Muscle layer of duodenum (tissue), 2 donors: Measurements from ENCODE around the gene HMGN4.

ENCODE experiments used
- H3K27ac ChIP-seq: one replicate; pipeline ENCODE4 v1.7.0; 2013; ENCODE audit warnings: mild to moderate bottlenecking, low read length
- H3K27me3 ChIP-seq: one replicate; pipeline ENCODE4 v1.7.0; 2013; ENCODE audit warnings: low read depth, mild to moderate bottlenecking, control low read depth, low read length
- H3K36me3 ChIP-seq, 2 donors: one replicate each; pipeline ENCODE4 v1.7.0; 2013; ENCODE audit warnings: low read length in 2 of 2, control low read depth in 1 of 2, mild to moderate bottlenecking in 1 of 2; ENCODE audit not compliant: insufficient read depth in 2 of 2, control insufficient read depth in 1 of 2
- H3K4me1 ChIP-seq, 2 donors: one replicate each; pipeline ENCODE4 v1.7.0; 2013; ENCODE audit warnings: low read length in 2 of 2, mild to moderate bottlenecking in 2 of 2, control low read depth in 1 of 2, moderate library complexity in 1 of 2; ENCODE audit not compliant: insufficient read depth in 2 of 2, control insufficient read depth in 1 of 2
- H3K4me3 ChIP-seq, 2 donors: one replicate each; pipeline ENCODE4 v1.7.0; 2013; ENCODE audit warnings: low read length in 2 of 2, low read depth in 1 of 2, mild to moderate bottlenecking in 1 of 2
- H3K9me3 ChIP-seq, 2 donors: one replicate each; pipeline ENCODE4 v1.7.0; 2013; ENCODE audit warnings: low read length in 2 of 2, control low read depth in 1 of 2, mild to moderate bottlenecking in 1 of 2; ENCODE audit not compliant: control insufficient read depth in 1 of 2
- donor health status: healthy.

The HMGN4 gene

DNA sequence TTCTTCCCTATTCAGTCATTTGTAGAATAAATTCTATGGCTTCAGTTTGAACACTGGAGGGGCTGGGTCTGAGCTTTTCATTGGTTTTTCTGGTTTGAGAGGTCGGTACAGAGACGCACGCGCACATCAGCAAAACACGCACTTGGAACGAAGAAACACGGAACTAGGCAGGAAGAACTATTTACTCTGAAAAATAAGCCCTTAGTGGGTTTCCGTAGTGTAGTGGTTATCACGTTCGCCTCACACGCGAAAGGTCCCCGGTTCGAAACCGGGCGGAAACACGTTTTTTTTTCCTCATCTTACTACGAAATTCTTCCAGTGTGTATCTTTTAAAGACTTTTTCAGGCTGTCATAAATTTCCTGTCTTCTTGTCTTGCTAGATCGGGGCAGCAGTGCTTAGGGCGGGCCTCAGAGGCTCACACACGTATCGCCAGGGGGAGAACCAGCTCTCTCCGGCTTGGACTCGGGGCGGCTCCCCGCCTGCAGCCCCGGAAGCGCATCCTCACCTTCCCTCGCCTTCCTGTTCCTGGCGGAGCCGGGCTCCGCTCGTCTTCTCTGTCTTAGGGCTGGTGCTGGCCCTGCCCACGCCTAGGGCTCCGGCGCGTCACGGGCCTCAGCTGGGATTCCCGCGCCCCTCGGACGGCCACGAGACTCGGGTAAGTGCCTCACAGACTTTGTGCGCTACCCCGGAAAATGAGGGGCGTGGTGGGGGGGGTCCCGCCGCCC lies at the start of gene HMGN4:
HMGN4 (plus strand) TSS at position 521 of the 726 bp plus-strand sequence. CDS start 6,841 bp downstream, outside the sequence.
- peaks cover 0 to 22% of the 10 kb centered on the region in 2 donors for H3K4me1 ChIP-seq
- H3K27me3 ChIP-seq = no peaks in the 10 kb centered on the region
- H3K27ac ChIP-seq = peak within 1 kb of the TSS; percentile 92
- H3K4me3 ChIP-seq = peak within 1 kb of the TSS; percentile 84 to 89
- H3K36me3 ChIP-seq = peaks cover 4 to 5% of the 10 kb centered on the region in 2 donors
- no peaks in the 10 kb centered on the region for H3K9me3 ChIP-seq

DNA sequence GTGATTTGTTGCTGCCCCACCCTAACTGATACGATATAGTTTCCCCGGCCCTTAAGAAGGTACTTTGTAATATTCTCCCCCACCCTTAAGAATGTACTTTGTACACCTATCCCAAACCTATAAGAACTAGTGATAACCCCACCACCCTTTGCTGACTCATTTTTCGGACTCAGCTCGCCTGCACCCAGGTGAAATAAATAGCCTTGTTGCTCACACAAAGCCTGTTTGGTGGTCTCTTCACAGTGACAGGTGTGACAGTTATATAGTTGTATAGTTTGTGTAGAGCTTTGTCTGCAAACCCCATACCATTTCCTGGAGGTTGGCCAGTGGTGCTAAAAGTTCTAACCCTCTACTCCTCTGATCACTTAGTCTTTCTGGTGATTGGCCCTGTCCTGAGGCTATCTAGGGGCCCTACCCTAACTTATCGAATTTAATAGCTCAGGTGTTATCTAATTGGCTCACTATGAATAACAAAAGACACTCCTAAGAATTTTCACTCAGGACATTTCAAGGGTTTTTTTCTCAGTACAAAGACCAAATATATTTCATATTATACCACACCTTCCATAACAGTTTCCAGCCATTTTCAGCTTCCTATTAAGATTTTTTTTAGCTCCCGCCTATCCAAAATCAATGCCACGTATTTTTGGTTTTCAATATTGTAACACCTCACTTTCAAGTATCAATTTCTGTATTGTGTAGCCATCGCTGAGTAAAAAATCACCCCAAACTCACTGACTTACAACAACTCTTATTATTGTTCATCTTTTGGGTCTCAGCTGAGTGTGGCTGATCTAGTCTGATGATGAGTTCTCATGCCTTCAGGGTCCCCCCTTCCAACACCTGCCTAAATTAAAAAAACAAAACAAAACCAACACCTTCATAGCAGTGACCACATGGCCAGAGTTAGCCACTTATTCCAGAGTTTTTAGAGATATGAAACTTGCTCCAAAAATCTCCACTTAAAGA lies 47.9 kb upstream of the HMGN4 start:
- no peaks in the 10 kb centered on the region for H3K27me3 ChIP-seq
- H3K27ac ChIP-seq = no peak overlapping the region
- H3K4me1 ChIP-seq = no peaks in the 10 kb centered on the region
- no peak overlapping the region for H3K4me3 ChIP-seq
- H3K36me3 ChIP-seq = no peaks in the 10 kb centered on the region
- peaks cover 0 to 7% of the 10 kb centered on the region in 2 donors for H3K9me3 ChIP-seq

DNA sequence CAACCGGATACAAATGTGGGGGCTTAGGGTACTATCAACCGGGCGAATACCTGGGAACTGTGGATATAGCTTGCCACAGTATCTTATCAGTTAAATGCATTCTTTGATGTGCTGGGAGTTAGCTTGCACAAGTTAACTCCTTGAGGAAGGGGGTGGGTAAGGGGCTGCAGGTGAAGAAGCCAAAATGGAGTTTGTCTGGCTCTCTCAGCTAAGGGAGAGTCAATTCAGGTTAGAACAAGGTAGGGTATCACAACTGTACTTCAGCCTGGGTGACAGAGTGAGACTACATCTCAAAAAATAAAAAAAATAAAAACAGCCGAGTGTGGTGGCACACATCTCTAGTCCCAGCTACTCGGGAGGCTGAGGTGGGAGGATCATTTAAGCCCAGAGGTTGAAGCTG lies 46.6 kb upstream of the HMGN4 start:
- Histone ChIP-seq H3K27ac (no peak overlapping the region), H3K9me3 (peaks cover 0 to 7% of the 10 kb centered on the region in 2 donors), H3K36me3 (no peaks in the 10 kb centered on the region), H3K4me1 (no peaks in the 10 kb centered on the region), H3K4me3 (no peak overlapping the region), H3K27me3 (no peaks in the 10 kb centered on the region)

DNA sequence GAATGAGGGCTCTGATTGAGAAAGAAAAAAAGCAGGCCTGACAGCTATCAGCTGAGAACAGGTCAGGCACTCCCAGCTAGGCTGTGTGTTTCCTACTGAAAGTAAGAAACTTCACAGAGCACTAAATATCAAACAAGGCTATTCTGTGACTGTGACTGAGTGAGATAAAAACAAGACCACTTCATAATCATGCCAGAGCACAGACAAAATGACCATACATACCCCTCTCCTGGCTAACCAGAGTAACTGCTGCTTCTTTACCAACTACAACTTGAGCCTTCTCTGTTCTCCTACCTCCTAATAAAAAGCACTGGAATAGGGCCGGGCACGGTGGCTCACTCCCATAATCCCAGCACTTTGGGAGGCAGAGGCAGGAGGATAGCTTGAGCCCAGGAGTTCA lies 44.9 kb upstream of the HMGN4 start:
- Histone ChIP-seq H3K4me3 (no peak overlapping the region), H3K27ac (no peak overlapping the region), H3K36me3 (no peaks in the 10 kb centered on the region), H3K4me1 (no peaks in the 10 kb centered on the region), H3K9me3 (no peaks in the 10 kb centered on the region), H3K27me3 (no peaks in the 10 kb centered on the region)

DNA sequence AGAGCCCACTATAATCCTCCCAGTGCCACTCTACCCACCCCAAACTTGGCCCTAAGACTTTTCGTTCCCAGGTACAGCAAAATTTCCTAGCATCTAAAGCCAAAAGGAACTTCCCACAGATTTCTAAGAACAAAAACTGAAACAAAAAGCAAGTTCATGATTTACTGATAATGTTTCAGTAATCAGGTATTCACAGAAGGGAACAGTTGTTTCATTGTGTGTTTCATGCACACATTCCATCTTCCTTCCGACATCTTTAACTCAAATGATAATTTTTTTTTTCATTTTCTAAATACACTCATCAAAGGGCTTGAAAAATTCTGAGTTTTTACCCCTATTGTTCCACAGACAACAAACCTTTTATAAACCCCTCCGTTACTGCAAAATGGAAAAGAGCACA lies 44.0 kb upstream of the HMGN4 start:
- H3K4me3 ChIP-seq = no peak overlapping the region
- no peaks in the 10 kb centered on the region for H3K4me1 ChIP-seq
- H3K36me3 ChIP-seq = no peaks in the 10 kb centered on the region
- H3K27me3 ChIP-seq = no peaks in the 10 kb centered on the region
- H3K9me3 ChIP-seq = no peaks in the 10 kb centered on the region
- no peak overlapping the region for H3K27ac ChIP-seq

DNA sequence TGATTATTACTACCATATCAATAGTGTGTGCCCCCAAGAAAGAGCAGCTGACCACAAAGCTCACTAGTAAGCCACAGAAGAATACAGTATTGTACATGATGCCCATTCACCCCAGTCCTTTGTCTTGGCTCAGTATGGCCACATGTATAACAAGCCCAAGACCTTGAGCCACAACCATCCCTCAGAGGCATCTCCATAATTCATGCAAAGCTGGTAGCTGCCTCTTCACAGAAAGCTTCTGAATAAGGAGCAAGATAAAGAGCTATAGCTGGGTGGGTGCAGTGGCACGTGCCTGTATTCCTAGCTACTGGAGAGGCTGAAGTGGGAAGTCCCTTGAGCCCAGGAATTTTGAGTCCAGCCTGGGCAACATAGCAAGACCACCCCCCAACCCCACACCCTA lies 42.9 kb upstream of the HMGN4 start:
- H3K4me3 ChIP-seq = no peak overlapping the region
- no peaks in the 10 kb centered on the region for H3K27me3 ChIP-seq
- H3K27ac ChIP-seq = no peak overlapping the region
- no peaks in the 10 kb centered on the region for H3K9me3 ChIP-seq
- H3K36me3 ChIP-seq = no peaks in the 10 kb centered on the region
- H3K4me1 ChIP-seq = no peaks in the 10 kb centered on the region

DNA sequence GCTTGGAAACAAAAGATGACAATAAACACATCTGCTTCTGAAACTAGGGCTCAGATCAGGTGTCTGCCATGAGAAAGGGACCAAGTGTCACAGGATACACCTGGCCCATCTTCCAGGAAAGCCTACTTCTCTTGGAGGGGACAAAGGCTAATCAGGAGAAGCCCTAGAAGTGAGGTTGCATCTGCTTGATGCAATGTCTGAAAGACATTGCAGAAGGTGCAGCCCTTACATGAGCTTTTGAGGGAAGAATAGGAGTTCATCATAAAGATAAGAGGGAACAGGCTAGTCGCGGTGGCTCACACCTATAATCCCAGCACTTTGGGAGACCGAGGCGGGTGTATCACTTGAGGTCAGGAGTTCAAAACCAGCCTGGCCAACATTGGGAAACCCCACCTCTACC lies 40.6 kb upstream of the HMGN4 start:
- H3K9me3 ChIP-seq = no peaks in the 10 kb centered on the region
- no peak overlapping the region for H3K4me3 ChIP-seq
- peaks cover 0 to 4% of the 10 kb centered on the region in 2 donors for H3K4me1 ChIP-seq
- no peak overlapping the region for H3K27ac ChIP-seq
- no peaks in the 10 kb centered on the region for H3K36me3 ChIP-seq
- peaks cover 13% of the 10 kb centered on the region for H3K27me3 ChIP-seq

DNA sequence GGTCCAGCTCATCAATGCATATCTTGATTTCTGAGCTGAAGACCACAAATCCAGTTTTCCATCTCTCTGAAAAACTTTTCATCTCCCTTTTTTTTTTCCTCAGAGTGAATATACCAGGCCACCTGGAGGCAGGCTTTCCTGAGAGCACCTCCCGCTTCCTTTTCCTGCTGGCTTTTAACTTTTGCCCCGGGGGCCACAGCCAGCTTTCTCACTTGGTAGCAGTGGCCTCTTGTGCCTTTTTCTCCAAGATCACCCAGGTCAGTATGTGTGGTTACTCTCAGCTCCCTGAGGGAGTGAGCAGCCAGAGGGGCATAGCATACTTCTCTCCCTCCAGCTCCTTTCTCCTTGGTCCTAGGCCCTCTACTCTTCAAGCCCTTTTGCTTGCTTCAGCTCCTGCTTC lies 38.1 kb upstream of the HMGN4 start, which contains the start of gene BTN1A1:
BTN1A1 (plus strand) TSS at position 202 of the 400 bp plus-strand sequence. CDS start 984 bp downstream, outside the sequence.
- Histone ChIP-seq H3K4me1 (peaks cover 0 to 4% of the 10 kb centered on the region in 2 donors), H3K4me3 (no peak within 1 kb of the TSS), H3K9me3 (no peaks in the 10 kb centered on the region), H3K36me3 (no peaks in the 10 kb centered on the region), H3K27me3 (peaks cover 13% of the 10 kb centered on the region), H3K27ac (no peak within 1 kb of the TSS)

DNA sequence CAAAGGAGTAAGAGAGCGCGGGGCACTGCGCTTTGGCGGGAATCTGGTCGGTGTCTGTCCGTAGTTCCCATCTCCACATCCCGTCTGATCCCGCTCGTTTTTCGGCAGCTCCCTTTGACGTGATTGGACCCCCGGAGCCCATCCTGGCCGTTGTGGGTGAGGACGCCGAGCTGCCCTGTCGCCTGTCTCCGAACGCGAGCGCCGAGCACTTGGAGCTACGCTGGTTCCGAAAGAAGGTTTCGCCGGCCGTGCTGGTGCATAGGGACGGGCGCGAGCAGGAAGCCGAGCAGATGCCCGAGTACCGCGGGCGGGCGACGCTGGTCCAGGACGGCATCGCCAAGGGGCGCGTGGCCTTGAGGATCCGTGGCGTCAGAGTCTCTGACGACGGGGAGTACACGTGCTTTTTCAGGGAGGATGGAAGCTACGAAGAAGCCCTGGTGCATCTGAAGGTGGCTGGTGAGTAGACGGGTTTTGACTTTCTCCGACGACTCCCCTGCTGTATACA lies 36.6 kb upstream of the HMGN4 start:
- Histone ChIP-seq H3K27me3 (peaks cover 13% of the 10 kb centered on the region), H3K27ac (no peak overlapping the region), H3K4me1 (peaks cover 0 to 4% of the 10 kb centered on the region in 2 donors), H3K4me3 (peak overlapping the region; percentile 53 to 60), H3K9me3 (no peaks in the 10 kb centered on the region), H3K36me3 (no peaks in the 10 kb centered on the region)

DNA sequence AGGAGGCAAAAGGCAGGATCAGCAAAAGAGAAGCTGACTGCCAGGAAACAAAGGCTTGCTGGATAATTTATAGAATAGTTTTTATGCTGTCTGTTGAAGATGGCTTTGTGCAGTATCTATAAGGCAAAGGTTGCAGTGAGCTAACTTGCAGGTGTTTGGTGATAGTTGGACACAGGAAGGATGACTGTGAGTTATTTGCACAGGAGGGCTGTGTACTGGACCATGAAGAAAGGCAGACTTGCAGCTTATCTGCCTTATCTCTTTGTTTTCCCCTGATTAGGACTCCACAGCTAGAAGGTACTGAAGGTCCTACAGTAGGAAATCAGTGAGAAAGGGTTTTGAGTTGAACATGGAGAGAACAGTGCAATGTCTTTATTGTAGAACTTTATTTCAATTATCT lies 36.0 kb upstream of the HMGN4 start:
- Histone ChIP-seq H3K4me3 (peak overlapping the region; percentile 53 to 60), H3K4me1 (peaks cover 0 to 4% of the 10 kb centered on the region in 2 donors), H3K9me3 (no peaks in the 10 kb centered on the region), H3K27ac (no peak overlapping the region), H3K27me3 (peaks cover 13% of the 10 kb centered on the region), H3K36me3 (no peaks in the 10 kb centered on the region)

DNA sequence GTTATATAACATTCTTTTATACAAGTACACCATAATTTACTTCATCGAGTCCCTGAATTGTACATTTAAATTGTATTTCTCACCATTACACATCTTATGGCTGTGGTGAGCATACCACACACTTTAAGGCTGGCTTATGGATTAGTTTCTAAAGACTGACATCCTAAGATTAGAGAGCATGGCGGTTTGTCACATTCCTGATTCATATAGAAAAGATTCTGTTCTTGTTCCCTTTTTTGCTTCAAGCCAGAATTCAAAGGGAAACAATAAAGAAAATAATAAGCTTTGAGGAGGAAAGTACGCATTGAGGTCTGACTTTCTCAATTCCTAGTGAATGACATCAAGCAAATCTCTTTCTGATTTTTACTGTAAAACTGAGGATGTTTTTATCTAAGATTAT lies 35.5 kb upstream of the HMGN4 start:
- Histone ChIP-seq H3K9me3 (no peaks in the 10 kb centered on the region), H3K27ac (no peak overlapping the region), H3K4me1 (peaks cover 0 to 4% of the 10 kb centered on the region in 2 donors), H3K36me3 (no peaks in the 10 kb centered on the region), H3K4me3 (no peak overlapping the region), H3K27me3 (peaks cover 13% of the 10 kb centered on the region)
